Astrocyte of the spinal cord (primary cell): ENCODE data around the gene RPTOR.

Source experiments
- DNase-seq: peaks from one replicate; pipeline ENCODE4 v3.0.0; 2011; ENCODE audit warnings: low read depth, low spot score
- H3K4me3 ChIP-seq: 2 replicates; pipeline ENCODE4 v1.5.1; 2011; ENCODE audit warnings: low read depth, mild to moderate bottlenecking, low read length, moderate library complexity
- in situ Hi-C: cut with HindIII; loops from 2 replicates; pipeline ENCODE4 v1.10.0; 2017; ENCODE audit warnings: low sequenced_read_pairs
- TF ChIP-seq, protein P1 (sequence below): IDR thresholded peaks from 2 replicates; pipeline ENCODE4 v1.5.1; 2012; ENCODE audit warnings: low read depth, mild to moderate bottlenecking, low read length, inconsistent platforms

RPTOR gene

DNA sequence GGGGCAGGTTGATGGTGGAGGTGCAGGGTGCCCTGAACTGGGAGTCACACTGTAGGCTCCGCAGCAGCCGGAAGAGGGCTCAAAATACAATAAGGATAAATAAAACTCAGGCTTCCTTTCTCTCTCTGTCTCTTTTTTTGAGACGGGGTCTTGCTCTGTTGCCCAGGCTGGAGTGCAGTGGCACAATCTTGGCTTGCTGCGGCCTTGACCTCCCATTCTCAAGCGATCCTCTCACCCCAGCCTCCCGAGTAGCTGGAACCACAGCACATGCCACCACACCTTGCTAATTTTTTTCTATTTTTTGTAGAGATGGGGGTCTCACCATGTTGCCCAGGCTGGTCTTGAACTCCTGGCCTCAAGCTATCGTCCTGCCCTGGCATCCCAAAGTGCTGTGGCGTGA is 35.3 kb upstream of the RPTOR start:
- TF ChIP-seq, protein P1, sequence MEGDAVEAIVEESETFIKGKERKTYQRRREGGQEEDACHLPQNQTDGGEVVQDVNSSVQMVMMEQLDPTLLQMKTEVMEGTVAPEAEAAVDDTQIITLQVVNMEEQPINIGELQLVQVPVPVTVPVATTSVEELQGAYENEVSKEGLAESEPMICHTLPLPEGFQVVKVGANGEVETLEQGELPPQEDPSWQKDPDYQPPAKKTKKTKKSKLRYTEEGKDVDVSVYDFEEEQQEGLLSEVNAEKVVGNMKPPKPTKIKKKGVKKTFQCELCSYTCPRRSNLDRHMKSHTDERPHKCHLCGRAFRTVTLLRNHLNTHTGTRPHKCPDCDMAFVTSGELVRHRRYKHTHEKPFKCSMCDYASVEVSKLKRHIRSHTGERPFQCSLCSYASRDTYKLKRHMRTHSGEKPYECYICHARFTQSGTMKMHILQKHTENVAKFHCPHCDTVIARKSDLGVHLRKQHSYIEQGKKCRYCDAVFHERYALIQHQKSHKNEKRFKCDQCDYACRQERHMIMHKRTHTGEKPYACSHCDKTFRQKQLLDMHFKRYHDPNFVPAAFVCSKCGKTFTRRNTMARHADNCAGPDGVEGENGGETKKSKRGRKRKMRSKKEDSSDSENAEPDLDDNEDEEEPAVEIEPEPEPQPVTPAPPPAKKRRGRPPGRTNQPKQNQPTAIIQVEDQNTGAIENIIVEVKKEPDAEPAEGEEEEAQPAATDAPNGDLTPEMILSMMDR, result no peak
- H3K4me3 ChIP-seq, result no peak overlapping the region
- no peak for DNase-seq
- in situ Hi-C loops, result no loop called here

DNA sequence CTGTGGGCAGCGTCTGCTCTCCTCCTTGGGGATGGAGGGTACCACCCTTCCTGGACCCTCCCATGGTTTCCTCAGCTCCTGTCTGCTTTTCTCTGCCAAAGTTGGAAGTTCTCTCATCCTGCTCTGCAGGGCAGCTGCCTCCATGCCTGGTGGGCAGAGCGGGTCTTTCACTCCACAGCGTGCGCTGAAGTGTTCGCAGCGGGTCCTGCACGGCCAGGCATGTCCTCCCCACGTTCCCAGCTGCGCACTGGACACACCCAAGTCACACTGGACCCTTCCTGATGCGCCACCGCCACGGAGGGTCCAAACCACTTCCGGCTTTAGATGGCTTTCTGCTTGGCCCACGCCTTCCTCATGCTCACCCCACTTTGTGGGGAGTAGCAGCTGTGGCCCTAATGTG is 34.5 kb upstream of the RPTOR start:
- in situ Hi-C loops, result no loop called here
- TF ChIP-seq, protein P1, result no peak
- DNase-seq, result no peak
- H3K4me3 ChIP-seq, result no peak overlapping the region

DNA sequence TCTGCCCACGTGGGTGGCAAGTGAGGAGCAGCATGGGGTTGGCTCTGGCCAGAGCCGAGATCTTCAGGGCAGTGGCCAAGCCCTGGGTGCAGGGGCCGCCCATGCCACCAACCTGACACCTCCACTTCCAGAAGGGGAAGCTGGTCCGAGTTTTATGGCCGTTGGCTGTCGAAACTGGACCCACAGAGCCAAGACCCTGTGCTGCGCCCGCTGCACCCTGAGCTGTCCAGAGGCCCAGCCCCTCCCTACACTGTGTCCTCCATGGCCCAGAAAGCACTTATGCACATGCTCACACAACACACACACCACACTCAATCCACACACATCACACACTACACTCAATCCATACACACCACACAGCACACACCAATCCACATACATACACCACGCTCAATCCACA is 33.9 kb upstream of the RPTOR start:
- no peak overlapping the region for H3K4me3 ChIP-seq
- TF ChIP-seq, protein P1, result no peak
- in situ Hi-C loops, result no loop called here
- DNase-seq, result no peak

DNA sequence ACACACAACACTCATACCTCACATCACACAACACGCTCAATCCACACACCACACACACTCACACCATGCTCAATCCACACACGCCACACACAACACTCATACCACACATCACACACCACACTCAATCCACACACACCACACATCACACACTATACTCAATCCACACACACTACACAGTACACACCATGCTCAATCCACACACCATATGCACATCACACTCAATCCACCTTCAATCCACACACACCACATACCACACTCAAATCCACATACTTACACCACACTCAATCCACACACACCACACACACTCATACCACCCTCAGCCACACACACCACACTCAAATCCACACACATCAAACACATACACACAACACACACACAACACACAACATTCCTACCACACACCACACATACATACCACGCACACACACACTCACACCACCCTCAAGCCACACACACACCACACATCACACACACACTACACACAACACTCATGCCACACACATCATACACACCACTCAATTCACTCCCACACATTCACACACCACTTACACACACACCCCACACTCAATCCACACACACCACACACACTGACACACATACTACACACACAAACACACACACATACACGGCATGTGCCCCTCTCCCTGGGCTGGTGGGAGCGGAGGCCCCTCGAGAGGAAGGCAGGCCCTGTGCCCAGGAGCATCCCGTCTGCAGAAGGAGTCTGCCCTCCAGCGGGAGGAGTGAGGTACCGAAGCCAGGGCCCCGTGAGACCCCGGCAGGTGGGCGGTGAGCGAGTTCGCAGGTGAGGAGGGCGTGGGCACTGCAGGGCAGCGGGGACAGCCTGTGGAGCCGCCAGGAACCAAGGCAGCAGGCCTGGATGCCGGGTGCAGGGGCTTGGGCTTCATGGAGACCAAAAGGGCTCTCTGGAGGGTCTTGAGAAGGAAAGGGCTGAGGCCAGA is 33.1 kb upstream of the RPTOR start:
- in situ Hi-C loops, result no loop called here
- no peak overlapping the region for H3K4me3 ChIP-seq

DNA sequence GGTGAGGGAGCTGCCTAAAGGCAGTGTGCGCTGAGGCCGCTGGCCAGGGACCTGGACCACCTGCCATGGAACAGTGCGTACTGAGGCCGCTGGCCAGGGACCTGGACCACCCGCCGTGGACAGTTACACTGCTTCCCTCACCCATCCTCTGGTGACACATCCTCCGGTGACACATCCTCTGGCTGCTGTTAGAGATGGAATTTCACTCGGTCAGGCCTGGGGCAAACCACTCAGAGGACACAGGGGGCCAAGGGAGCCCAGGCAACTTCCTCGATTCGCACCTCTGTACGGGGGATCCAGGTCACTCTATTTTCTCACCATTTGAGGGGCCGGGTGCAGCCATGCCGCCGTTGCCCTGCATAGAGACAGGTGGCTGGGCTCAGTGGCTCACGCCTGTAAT is 32.4 kb upstream of the RPTOR start:
- TF ChIP-seq, protein P1, result no peak
- DNase-seq, result peak; percentile 68
- in situ Hi-C loops, result no loop called here
- H3K4me3 ChIP-seq, result no peak overlapping the region

More for the DNA sequence above, 33.1 kb upstream of the RPTOR start:
- DNase-seq, result no peak
- TF ChIP-seq, protein P1, result peak; percentile 25

DNA sequence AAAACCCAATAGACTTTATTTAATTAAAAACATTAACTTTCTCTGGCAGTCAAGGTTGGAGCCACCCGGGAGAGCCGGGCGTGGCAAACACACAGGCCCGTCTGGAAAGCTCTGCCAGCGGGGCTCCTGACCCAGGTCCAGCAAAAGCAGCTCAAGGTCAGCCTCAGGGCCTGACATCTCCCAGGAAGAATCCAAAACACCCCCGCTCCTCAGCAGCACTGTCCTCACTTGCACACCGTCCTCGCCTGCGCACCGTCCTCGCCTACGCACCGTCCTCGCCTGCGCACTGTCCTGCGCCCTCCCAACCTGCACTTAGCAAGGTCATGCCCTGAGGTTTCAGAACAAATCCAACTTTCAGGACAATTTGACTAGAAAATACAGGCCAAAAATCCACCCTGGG is 31.4 kb upstream of the RPTOR start:
- H3K4me3 ChIP-seq, result no peak overlapping the region
- no peak for DNase-seq
- TF ChIP-seq, protein P1, result no peak
- in situ Hi-C loops, result no loop called here
